HPDE6-E6E7 (cell line): Measurements from ENCODE around the gene MICB.
"Not testable (repeated sequence)": the region's sequence is repeated elsewhere in the genome, so short reads cannot be mapped to it uniquely, and the experiment has no call there.

Source experiments
- DNase-seq: peaks from one replicate; pipeline ENCODE4 v3.0.0; 2011; ENCODE audit warnings: missing footprints; ENCODE audit errors: extremely low spot score

Gene MICB

DNA sequence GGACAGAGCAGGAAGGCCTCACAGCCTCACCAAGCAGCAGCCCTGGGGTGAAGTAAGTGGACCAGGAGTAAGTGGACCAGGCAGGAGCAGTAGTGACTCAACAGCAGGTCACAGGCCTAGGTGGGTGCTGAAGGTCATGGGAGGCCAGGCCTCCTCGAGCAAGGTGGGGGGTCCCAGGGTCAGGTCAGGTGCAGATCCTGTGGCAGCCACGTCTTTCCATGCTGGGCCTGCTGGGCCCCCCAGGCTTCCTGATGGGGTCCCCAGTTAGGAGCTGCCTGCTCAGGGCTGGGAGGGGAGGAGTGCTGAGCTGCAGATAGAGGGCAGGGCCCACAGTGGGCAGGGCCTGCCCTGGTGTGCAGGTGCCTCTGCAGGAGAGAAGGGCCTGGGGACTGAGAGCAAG is 11.1 kb downstream of the MICB start:
- not testable (repeated sequence) for DNase-seq

DNA sequence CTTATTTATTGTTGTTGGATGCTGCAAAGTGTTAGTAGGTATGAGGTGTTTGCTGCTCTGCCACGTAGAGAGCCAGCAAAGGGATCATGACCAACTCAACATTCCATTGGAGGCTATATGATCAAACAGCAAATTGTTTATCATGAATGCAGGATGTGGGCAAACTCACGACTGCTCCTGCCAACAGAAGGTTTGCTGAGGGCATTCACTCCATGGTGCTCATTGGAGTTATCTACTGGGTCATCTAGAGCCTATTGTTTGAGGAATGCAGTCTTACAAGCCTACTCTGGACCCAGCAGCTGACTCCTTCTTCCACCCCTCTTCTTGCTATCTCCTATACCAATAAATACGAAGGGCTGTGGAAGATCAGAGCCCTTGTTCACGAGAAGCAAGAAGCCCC is 12.1 kb downstream of the MICB start:
- DNase-seq: no peak

DNA sequence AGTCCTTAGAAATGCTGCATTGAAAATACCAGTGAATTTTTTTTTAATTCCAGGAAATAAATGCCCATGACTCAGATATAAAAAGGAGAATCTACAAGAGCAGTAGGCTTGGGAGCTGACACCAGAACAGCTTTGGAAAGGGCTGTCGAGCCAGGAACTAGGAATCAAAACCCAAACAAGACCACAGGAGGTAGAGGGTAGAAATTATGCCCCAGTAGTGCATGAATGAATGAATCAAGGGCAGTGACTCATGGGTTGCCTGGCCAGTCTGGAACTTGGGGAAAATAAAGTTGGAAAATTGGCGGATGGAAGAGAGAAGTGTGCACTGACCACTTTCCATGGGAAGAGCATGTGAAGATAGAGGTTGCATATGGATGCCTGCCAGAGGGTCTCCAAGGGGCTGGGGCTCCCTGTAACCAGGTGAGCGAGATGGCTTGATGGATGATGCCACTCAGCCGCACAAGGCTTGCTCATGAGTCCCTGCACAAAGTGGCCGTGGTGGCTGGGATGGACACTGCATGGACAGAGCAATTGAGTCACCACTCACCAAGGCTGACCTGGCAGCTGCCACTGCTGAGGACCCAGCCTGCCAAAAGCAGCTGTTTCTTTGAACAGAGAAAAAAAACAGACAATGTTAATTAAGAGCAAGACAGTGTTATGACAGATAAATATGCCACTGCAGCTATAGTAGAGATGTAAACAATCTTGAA is 15.7 kb downstream of the MICB start:
- DNase-seq: no peak

DNA sequence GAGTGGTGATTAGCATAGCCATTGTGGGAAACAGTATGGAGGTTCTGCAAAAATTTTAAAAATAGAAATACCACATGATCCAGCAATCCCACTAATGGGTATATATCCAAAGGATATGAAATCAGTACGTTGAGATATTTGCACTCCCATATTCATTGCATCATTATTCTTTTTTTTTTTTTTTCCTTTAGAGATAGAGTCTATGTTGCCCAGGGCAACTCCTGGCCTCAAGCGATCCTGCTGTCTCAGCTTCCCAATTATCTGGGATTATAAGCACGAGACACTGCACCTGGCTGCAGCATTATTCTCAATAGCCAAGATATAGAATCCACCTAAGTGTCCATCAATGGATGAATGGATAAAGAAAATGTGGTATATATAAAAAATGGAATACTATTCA is 23.9 kb downstream of the MICB start:
- DNase-seq: no peak

DNA sequence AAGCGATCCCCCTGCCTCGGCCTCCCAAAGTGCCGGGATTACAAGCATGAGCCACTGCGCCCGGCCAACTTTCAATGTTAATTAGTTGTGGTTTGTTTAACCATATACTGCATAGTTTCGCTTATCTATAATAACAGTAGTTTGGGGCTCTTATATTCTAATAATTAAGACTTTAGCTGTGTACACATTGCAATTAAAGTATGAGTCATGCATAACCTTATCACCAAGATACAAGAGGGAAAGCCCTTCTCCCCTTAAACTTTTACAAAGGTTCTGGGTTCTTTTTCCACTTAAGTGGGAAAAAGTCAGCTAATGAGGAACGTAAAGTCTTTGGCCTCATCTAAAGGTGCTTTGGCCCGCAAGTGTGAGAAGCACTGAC is 27.6 kb downstream of the MICB start:
- DNase-seq: no peak

DNA sequence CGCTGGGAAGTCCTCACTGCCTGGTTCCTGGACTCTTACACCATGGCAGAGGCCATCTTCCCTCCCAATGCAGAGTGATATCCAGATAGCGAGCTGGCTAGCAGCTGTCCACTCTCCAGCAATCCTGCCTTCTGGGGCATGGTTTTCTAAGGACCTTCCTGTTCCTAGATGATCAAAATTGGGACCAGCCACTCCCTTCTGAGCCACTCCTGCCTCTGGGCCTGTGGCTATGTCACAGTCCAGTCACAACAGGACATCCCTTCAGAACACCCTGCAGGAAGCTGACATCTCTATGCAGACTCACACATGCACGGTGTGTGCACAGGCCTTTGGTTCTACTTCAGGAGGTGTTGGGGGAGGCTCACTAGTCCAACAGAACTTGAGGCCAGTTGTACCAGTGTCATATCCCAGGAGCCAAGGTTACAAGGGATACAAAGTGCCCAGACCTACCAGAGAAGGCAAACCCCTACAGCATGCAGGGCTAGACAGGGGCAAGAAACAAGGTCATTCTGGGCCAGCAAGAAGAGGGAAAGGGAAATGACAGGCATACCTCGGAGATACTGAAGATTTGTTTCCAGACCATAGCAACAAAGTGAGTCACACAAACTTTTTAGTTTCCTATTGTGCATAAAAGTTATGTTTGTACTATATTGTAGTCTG is 28.1 kb downstream of the MICB start:
- DNase-seq: no peak

DNA sequence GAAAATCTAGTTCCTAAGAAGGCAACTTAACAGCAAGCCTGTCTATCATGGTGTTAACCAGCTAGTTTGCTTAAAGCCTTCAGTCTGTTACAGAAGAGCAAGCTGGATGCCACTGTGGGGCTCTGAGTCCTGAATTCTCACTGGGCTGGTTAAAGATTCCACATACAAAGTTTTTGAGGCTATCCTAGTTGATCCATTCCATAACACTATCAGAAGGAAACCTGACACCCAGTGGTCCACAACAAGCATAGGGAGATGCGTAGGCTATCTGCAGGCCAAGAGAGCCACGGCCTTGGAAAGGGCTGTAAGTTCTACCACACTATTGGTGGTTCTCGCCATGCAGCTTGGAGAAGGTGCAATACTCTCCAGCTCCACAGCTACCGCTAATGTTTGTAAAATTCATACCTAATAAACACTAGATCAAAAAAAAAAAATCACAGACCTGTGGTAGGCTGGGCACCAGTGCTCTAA is 30.4 kb downstream of the MICB start:
- no peak for DNase-seq

DNA sequence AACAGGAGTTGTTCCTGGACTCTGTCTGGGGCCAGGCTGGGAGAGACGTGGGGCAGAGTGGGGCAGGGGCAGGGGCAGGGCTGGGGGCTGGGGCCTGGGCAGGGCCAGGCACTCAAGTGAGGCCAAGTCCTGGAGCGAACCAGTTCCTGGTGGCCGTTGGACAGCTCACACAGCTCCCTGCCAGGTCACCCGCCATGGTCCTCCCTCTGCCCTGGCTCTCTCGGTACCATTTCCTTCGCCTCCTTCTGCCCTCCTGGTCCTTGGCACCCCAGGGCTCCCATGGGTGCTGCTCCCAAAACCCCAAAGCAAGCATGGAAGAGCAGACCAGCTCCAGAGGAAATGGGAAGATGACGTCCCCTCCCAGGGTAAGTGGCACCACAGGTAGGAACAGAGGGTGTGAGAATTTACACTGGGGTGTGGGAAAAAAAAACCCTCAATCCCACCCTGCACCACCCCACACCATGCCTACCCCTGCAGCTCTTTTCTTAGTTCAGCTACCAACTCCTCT is 30.9 kb downstream of the MICB start, which contains the start of gene MCCD1:
Gene MCCD1, plus strand, starts transcription at position 142 of the 508 bp plus-strand sequence. Its CDS starts 53 bp downstream, at position 195.
- DNase-seq: no peak

DNA sequence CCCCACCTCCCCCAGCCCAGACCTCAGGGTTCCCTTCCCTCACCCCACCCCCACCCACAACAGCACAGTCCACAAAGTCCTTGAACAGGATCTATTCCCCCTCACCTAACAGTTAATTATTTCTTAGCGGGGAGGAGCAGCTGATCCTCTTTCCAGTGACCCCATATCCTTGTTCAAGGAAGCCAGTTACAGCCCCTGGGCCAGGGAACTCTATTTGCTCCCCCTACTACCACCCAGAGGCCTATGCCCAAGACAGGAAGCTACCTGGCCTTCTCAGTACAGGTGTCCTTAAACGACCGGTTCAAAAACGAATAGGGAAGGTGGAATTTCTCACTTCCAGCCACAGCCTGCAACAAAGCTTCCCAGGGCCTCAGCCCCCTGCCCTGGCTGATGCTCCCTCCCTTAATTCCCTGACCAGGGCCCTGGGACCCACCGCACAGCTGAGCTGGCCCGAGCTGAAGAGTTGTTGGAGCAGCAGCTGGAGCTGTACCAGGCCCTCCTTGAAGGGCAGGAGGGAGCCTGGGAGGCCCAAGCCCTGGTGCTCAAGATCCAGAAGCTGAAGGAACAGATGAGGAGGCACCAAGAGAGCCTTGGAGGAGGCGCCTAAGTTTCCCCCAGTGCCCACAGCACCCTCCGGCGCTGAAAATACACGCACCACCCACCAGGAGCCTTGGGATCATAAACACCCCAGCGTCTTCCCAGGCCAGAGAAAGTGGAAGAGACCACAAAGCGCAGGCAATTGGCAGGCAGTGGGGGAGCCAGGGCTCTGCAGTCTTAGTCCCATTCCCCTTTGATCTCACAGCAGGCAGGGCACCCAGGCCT is 31.6 kb downstream of the MICB start:
- DNase-seq: no peak

DNA sequence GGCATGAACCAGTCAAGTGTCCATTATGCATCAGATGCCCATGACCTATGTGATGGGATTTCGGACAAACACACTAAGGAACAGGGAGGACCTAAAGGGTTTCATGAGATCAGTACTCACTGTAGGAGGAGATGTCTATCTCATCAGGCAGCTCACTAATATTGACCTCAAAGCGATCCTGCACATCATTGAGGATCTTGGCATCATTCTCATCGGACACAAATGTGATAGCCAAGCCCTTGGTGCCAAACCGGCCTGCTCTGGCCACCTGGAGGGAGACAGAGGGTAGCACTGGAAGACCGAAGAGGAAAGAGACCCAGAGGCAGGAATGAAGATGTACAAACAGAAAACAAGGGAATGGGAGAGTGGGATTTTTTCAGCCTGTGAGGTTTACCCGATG is 32.7 kb downstream of the MICB start:
- DNase-seq: no peak

DNA sequence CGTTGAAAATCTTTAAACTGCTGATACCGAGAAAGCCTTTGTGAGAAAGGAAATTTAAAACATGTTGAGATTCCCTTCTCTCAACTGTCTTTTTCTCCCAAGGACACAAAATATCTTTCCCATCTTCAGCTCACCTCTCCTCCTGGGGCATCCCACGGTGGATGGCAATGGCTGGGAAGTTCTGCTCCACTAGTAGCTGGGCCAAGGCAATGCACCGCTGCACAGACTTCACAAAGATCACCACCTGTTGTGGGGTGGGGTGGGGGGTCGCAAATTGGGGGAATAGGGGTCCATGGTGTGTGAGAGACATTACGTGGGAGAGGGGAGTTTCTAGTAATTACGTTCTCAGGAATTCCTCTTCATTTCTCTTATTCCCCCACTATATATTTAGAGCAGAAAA is 33.2 kb downstream of the MICB start:
- no peak for DNase-seq

DNA sequence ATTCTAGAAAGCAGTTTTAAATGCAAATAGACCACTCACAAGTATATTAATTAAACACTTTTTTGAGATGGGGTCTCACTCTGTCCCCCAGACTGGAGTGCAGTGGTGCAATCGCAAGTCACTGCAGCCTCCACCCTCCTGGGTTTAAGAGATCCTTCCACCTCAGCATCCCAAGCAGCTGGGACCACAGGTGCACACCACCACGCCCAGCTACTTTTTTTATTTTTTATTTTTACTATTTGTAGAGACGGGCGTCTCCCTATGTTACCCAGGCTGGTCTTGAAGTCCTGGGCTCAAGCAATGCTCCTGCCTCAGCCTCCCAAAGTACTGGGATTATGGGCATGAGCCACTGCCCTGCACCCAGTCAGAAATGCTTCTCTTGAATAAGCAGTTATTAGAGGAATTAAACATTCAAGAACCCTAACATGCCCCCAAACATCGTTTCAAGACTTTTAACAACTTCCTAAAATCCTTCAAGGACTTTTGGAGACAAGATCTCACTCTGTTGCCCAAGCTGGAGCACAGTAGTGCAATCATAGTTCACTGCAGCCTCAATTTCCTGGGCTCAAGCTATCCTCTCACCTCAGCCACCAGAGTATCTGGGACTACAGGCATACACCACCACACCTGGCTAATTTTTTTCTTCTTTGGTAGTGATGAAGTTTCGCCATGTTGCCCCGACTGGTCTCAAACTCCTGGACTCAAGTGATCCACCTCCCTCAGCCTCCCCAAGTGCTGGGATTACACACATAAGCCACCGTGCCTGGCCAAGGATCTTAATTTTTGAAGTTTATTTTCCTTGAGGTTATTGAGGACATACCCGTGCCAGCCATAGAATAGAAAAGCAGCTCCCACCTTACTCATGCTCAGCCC is 34.1 kb downstream of the MICB start:
- DNase-seq: no peak

DNA sequence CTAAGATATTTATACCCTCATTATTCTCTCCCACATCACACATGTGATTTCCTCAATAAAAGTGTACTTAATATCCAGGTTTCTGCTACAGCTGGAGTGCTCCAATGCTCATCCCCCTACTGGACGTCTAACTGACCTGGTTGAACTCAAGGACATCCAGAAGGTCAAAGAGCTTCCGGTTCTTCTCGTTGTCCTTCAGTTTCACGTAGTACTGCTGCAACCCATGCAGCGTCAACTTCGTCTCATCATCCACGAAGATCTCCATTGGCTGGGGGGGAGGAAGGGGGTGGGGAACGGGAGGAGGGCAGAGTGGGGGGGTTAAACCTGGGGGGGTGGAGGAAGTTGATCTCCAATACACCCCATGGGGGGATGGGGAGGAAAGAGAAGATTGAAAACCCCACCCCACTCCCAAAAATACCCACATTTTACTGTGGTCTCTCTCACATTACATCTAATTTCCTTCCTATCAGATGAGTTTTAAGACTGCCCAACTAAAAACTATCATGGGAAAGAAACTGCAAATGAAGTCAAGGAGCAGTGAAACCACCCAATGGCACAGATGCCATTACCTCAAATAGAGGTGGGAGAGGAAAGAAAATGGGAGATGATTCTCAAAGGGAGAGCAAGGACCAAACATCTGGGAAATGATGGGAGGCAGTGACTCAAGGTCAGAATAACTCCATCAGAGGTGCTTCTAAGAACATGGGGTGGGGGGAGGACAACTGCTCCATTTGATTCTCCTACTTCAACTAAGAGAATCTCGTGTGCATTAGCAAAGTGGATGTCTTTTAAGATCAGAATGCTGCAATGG is 34.9 kb downstream of the MICB start:
- no peak for DNase-seq

DNA sequence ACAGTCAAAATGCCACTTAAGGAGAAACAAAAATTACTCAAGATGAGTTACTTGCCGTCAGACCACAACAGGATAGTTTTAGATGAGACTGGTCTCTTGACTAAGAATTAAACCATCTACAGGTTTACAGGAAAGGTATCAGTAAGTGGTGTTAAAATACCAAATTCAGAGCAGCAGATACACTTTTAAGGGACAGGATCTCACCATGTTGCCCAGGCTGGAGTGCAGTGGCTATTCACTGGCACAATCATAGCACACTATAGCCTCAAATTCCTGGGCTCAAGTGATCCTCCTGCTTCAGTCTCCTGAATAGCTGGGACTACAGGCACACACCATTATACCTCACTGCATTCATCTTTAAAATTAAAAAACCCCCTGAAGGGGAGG is 35.5 kb downstream of the MICB start:
- no peak for DNase-seq

DNA sequence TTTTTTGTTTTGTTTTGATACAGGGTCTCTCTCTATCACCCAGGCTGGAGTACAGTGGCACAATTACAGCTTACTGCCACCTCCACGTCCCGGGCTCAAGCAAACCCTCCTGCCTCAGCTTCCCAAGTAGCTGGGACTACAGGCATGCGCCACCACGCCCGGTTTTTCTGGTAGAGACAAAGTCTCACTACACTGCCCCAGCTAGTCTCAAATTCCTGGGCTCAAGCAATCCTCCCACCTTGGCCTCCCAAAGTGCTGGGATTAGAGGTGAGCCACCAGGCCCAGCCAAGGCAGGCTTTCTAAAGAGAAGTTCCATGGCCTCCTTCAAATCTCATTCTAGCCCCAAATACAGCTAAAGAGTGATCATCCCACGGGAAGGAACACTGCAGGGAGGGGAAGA is 36.1 kb downstream of the MICB start:
- no peak for DNase-seq

DNA sequence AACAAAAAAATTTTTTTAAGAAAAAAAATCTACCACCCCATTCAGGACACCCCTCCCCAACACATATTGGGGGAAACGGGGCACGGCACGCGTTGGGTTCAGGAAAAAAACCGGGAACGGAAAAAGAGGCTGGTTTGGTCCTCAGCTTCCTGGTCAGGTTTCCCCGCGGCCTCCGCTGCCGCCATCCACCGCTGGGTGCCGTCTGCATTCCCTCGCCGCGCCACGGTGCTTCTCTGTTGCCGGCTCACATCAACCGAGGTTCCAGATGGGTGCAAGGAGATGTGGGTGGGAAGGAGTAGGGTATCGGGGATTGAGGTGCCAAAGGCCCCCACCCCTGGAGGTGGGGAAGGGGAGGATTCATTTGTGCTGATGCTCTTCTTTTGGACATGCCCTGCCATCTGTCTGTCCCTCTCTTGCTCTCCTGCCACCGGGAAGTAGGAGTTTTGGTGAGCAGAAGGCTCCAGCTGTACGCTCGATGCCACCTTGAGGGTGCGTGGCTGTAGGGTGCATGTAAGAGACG is 36.6 kb downstream of the MICB start:
- no peak for DNase-seq

DNA sequence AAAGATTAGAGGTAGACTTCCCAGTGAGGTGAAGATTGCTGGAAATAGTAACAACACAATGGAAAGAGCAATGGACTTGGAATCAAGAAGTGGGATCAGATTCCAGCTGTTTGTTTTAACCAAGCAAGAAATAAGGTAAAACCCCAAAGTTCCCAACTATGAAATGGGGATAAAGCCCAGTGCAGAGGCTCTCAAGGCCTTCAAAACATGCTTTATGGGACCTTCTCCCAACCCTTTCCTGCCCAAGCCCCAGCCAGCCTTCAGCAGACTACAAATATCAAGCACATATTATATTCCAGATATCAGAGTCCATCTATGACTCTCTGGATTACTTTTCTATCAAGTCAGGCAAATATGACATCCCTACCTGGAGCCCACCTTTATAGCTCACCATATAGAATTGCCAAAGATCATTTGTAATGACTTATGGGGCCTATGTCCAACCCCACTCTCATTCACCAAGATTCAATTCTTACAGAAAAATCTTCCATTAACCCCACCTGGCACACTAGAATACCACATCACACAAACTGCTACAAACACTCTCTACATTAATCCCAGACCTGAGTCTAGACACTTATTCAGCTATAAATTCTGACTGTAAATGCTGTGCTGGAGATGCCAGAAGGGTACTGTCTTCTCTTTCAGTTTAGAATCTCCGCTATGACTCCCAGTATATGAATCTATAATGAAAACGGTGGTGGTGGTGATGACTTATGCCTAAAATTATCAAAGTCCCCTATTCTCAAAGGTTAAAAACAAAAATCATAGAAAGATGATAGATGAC is 37.8 kb downstream of the MICB start:
- DNase-seq: no peak

DNA sequence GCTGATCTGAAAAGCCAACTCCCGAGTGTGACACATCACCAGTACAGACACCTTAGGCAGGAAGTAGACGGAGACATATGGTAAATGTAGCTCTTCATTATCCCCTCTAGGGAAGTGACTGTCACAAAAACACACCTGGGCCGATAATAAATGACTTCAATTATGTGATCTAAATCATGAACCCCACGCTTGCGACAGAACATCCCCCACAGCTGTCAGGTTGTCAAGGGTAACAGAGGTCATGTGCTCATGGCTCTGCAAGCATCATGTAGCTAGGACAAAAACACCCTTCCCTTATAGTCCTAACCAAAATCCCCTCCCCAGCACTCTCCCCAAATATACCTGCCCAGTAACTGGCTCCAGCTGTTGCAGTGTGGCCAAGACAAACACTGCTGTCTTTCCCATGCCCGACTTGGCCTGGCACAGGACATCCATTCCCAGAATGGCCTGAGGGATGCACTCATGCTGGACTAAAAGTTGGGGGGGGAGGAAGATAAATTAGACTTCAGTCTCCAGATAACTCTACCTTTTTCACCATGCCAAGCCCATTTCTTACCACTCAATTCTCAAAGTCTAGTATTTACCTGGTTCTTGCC is 41.0 kb downstream of the MICB start:
- DNase-seq: no peak

DNA sequence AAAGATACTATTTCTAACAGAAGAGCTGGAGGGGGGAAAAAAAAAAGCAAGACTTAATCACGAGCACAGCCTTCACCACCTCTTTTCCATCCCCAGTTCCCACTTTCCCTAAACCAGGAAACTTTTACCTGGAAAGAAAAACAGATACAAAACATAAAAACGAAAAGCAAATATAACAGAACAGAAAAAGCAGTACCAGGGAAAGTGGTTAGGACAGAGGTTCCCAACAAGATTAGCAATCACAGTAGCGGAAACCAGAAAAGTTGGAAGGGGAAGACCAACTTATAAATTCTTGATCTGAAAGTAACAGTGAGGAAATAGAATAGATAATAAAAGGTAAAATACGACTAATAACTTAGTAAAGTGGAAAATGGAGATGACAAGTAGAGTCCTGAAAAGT is 42.7 kb downstream of the MICB start:
- DNase-seq: no peak
